H1 (cell line): Measurements from ENCODE around the gene COL5A1. TPM values are rescaled to one million over a fixed set of nuclear protein-coding genes. Genes with fewer than 3 reads are reported as not detected.

Source experiments
- CTCF ChIA-PET: fragments of 300-600 bp; sonication (Branson Sonifier 250); formaldehyde crosslinking; loops from one replicate; lab custom pipeline; 2021; ENCODE audit not compliant: partially characterized antibody; lab: Charles Lee
- POLR2A ChIA-PET: fragments of 300-600 bp; sonication (Branson Sonifier 250); formaldehyde crosslinking; loops from one replicate; lab custom pipeline; 2021; ENCODE audit warnings: inconsistent platforms; ENCODE audit not compliant: partially characterized antibody; lab: Charles Lee
- DNase-seq, 2 experiments: peaks; one replicate each; pipeline versions ENCODE4 v3.0.0 to v3.0.0-alpha.2; 2010 to 2022; ENCODE audit warnings: low spot score in 2 of 2, low read depth in 1 of 2, mixed read lengths in 1 of 2
- FAIRE-seq: peaks from 2 replicates; lab custom pipeline; 2011; peaks lifted over from hg19 to GRCh38; lab: Jason Lieb, UNC
- H2AFZ ChIP-seq: 2 replicates; pipeline ENCODE4 v1.8.1; 2012; ENCODE audit warnings: low read length, inconsistent platforms
- H2AK5ac ChIP-seq: 2 replicates; pipeline ENCODE4 v1.6.1; 2013; ENCODE audit warnings: low read depth, low read length
- H2BK120ac ChIP-seq: replicated peaks from 2 replicates; pipeline ENCODE3; 2013; ENCODE audit warnings: low read depth, low read length, inconsistent platforms
- H2BK12ac ChIP-seq: 2 replicates; pipeline ENCODE4 v1.6.1; 2013; ENCODE audit warnings: low read depth, low read length
- H2BK15ac ChIP-seq: 2 replicates; pipeline ENCODE4 v1.6.1; 2013; ENCODE audit warnings: low read length
- H2BK20ac ChIP-seq: 2 replicates; pipeline ENCODE4 v1.6.1; 2013; ENCODE audit warnings: low read length
- H2BK5ac ChIP-seq: 2 replicates; pipeline ENCODE4 v1.6.1; 2013; ENCODE audit warnings: low read depth, low read length
- H3K14ac ChIP-seq: 2 replicates; pipeline ENCODE4 v1.6.1; 2013; ENCODE audit warnings: inconsistent platforms; ENCODE audit not compliant: insufficient read length
- H3K18ac ChIP-seq: 2 replicates; pipeline ENCODE4 v1.6.1; 2013; ENCODE audit warnings: low read length; ENCODE audit errors: extremely low read depth
- H3K23ac ChIP-seq: 2 replicates; pipeline ENCODE4 v1.6.1; 2013; ENCODE audit warnings: inconsistent platforms; ENCODE audit not compliant: insufficient read length
- H3K23me2 ChIP-seq: 2 replicates; pipeline ENCODE4 v1.6.1; 2013; ENCODE audit warnings: low read depth, low read length
- H3K27ac ChIP-seq: 2 replicates; pipeline ENCODE4 v1.6.1; 2011; ENCODE audit warnings: low read depth, low read length, inconsistent platforms
- H3K27me3 ChIP-seq, 4 experiments: replicated peaks in 1 of 4; 1 replicate in 1 of 4; 2 replicates in 3 of 4; pipeline versions ENCODE4 v1.6.1 to v1.8.1; 2011 to 2013; ENCODE audit warnings: low read length in 3 of 4, mild to moderate bottlenecking in 3 of 4, inconsistent platforms in 2 of 4, mixed read lengths in 2 of 4, moderate library complexity in 1 of 4; ENCODE audit not compliant: control insufficient read depth in 3 of 4, insufficient read depth in 3 of 4; ENCODE audit errors: extremely low read depth in 1 of 4
- H3K36me3 ChIP-seq, 4 experiments: 2 replicates each; pipeline versions ENCODE4 v1.6.1 to v1.8.1; 2011 to 2013; ENCODE audit warnings: mild to moderate bottlenecking in 4 of 4, low read length in 3 of 4, moderate library complexity in 2 of 4, control low read depth in 1 of 4, inconsistent platforms in 1 of 4; ENCODE audit not compliant: insufficient read depth in 4 of 4, control insufficient read depth in 2 of 4
- H3K4ac ChIP-seq: replicated peaks from 2 replicates; pipeline ENCODE3; 2013; ENCODE audit warnings: low read length, low read depth, mixed read lengths, inconsistent platforms; ENCODE audit not compliant: insufficient read length
- H3K4me1 ChIP-seq, 4 experiments: replicated peaks in 1 of 4; 1 replicate in 1 of 4; 2 replicates in 3 of 4; pipeline versions ENCODE4 v1.6.1 to v1.8.1; 2011 to 2013; ENCODE audit warnings: low read length in 3 of 4, inconsistent platforms in 2 of 4, mixed read lengths in 1 of 4; ENCODE audit not compliant: insufficient read depth in 4 of 4, control insufficient read depth in 3 of 4
- H3K4me2 ChIP-seq, 2 experiments: 2 replicates each; pipeline versions ENCODE4 v1.6.1 to v1.8.1; 2011 to 2013; ENCODE audit warnings: low read depth in 2 of 2, low read length in 2 of 2, control low read depth in 1 of 2, inconsistent platforms in 1 of 2, mild to moderate bottlenecking in 1 of 2; ENCODE audit not compliant: insufficient read depth in 1 of 2
- H3K4me3 ChIP-seq, 4 experiments: fragments of 200-600, 300-600 bp in 1 of 4; sonication (generic), shearing (Covaris generic), sonication (Bioruptor Twin) in 1 of 4; 2 replicates each; pipeline versions ENCODE4 v1.5.1 to v1.8.1; 2011 to 2016; ENCODE audit warnings: low read length in 4 of 4, low read depth in 3 of 4, control low read depth in 2 of 4, inconsistent platforms in 2 of 4, mild to moderate bottlenecking in 2 of 4, mixed read lengths in 1 of 4, moderate library complexity in 1 of 4; ENCODE audit not compliant: insufficient read depth in 2 of 4; ENCODE audit errors: extremely low read depth in 1 of 4
- H3K56ac ChIP-seq: replicated peaks from 2 replicates; pipeline ENCODE3; 2013; ENCODE audit warnings: low read depth, mild to moderate bottlenecking, mixed read lengths, low read length, inconsistent platforms; ENCODE audit not compliant: insufficient read length
- H3K79me1 ChIP-seq: 2 replicates; pipeline ENCODE4 v1.6.1; 2013; ENCODE audit warnings: low read depth, low read length, control low read depth
- H3K79me2 ChIP-seq, 2 experiments: 2 replicates each; pipeline versions ENCODE4 v1.6.1 to v1.8.1; 2012 to 2013; ENCODE audit warnings: low read length in 2 of 2, mild to moderate bottlenecking in 2 of 2, inconsistent platforms in 1 of 2; ENCODE audit not compliant: insufficient read depth in 2 of 2, control insufficient read depth in 1 of 2
- H3K9ac ChIP-seq, 4 experiments: replicated peaks in 1 of 4; 1 replicate in 1 of 4; 2 replicates in 3 of 4; pipeline versions ENCODE4 v1.6.1 to v1.8.1; 2011 to 2013; ENCODE audit warnings: low read depth in 3 of 4, low read length in 3 of 4, control low read depth in 2 of 4, mild to moderate bottlenecking in 2 of 4, moderate library complexity in 2 of 4, inconsistent platforms in 1 of 4; ENCODE audit errors: extremely low read depth in 1 of 4
- H3K9me3 ChIP-seq, 2 experiments: 2 replicates each; pipeline versions ENCODE4 v1.6.1 to v1.8.1; 2012 to 2013; ENCODE audit warnings: mild to moderate bottlenecking in 2 of 2, moderate library complexity in 2 of 2, control low read depth in 1 of 2, inconsistent platforms in 1 of 2, low read depth in 1 of 2, low read length in 1 of 2, mixed read lengths in 1 of 2; ENCODE audit not compliant: insufficient read depth in 2 of 2
- H4K20me1 ChIP-seq, 2 experiments: replicated peaks in 1 of 2; 2 replicates each; pipeline versions ENCODE3 to v1.8.1; 2011 to 2013; ENCODE audit warnings: inconsistent platforms in 2 of 2, low read length in 2 of 2, mild to moderate bottlenecking in 1 of 2; ENCODE audit not compliant: insufficient read depth in 2 of 2, control insufficient read depth in 1 of 2
- H4K5ac ChIP-seq: 2 replicates; pipeline ENCODE4 v1.6.1; 2013; ENCODE audit warnings: low read length, low read depth, mixed read lengths, inconsistent platforms; ENCODE audit not compliant: insufficient read length
- H4K8ac ChIP-seq: 2 replicates; pipeline ENCODE4 v1.8.0; 2013; ENCODE audit warnings: mild to moderate bottlenecking, moderate library complexity, low read length, inconsistent platforms; ENCODE audit not compliant: insufficient read depth; ENCODE audit errors: extremely low read depth
- H4K91ac ChIP-seq: replicated peaks from 2 replicates; pipeline ENCODE3; 2013; ENCODE audit warnings: low read length, mixed read lengths, inconsistent platforms; ENCODE audit not compliant: insufficient read length
- CTCF ChIP-seq, 3 experiments: IDR thresholded peaks; 1 replicate in 2 of 3; 2 replicates in 1 of 3; pipeline versions ENCODE4 v1.5.1 to v1.6.1; 2011; ENCODE audit warnings: low read length in 3 of 3, mild to moderate bottlenecking in 3 of 3, inconsistent platforms in 2 of 3, low read depth in 1 of 3, moderate library complexity in 1 of 3; ENCODE audit not compliant: insufficient read depth in 1 of 3; ENCODE audit errors: control extremely low read depth in 1 of 3
- GABPA ChIP-seq: IDR thresholded peaks from 2 replicates; pipeline ENCODE4 v1.6.1; 2011; ENCODE audit warnings: mild to moderate bottlenecking, low read length, moderate library complexity, borderline replicate concordance; ENCODE audit not compliant: insufficient read depth
- JUN ChIP-seq: IDR thresholded peaks from 2 replicates; pipeline ENCODE4 v1.6.1; 2011; ENCODE audit warnings: low read depth, mild to moderate bottlenecking, improper control_type of control experiment, low read length
- NANOG ChIP-seq: IDR thresholded peaks from 2 replicates; pipeline ENCODE4 v1.6.1; 2011; ENCODE audit warnings: low read length, low read depth, mild to moderate bottlenecking, inconsistent platforms; ENCODE audit not compliant: insufficient read depth, poor library complexity, severe bottlenecking
- RAD21 ChIP-seq, 2 experiments: IDR thresholded peaks in 1 of 2; conservative IDR thresholded peaks in 1 of 2; 2 replicates each; pipeline ENCODE4 v1.6.1; 2011; ENCODE audit warnings: low read depth in 2 of 2, low read length in 2 of 2, improper control_type of control experiment in 1 of 2, inconsistent platforms in 1 of 2, mild to moderate bottlenecking in 1 of 2, moderate library complexity in 1 of 2
- WGBS, 2 experiments: shearing (Covaris generic) in 1 of 2; methylation state at CpG; one replicate each; pipeline versions ENCODE4 v1.1.6 to v1.1.7; 2013 to 2015; ENCODE audit warnings: low lambda C conversion rate in 2 of 2, mixed read lengths in 2 of 2, inconsistent platforms in 1 of 2, low coverage in 1 of 2, missing lambda C conversion rate in 1 of 2; ENCODE audit not compliant: insufficient replicate concordance in 2 of 2, insufficient coverage in 1 of 2, insufficient read length in 1 of 2; ENCODE audit errors: extremely low coverage in 1 of 2, missing lambda C conversion rate in 1 of 2; 5-methylcytosine and 5-hydroxymethylcytosine counted together
- polyA plus RNA-seq, 7 experiments: library from polyadenylated mRNA; depleted of rRNA in 3 of 7; stranded (reverse) in 5 of 7; unstranded in 2 of 7; fragments of >200 nt in 5 of 7; fragments of 200-250 nt in 2 of 7; gene quantifications; 1 replicate in 5 of 7; 2 replicates in 1 of 7; 4 replicates in 1 of 7; pipeline versions ENCODE4 v1.2.1 to v1.2.3, GENCODE V29; 2011 to 2013; ENCODE audit warnings: missing spikeins in 2 of 7, mixed read lengths in 2 of 7
- total RNA-seq: library from RNA; stranded (reverse); fragmentation: NEBNext Ultra II Directional; extraction: Animal tissue kit (Norgen Biotek cat#: 25700); gene quantifications from 2 replicates; pipeline ENCODE4 v1.2.1, GENCODE V29; 2021
- TF ChIP-seq, protein P1 (sequence below): IDR thresholded peaks from 2 replicates; pipeline ENCODE4 v1.6.1; 2012; ENCODE audit warnings: inconsistent platforms

COL5A1 gene
- total and polyA plus RNA-seq, 2 of the 8 experiments (the other 6 are each of a cell fraction or from before 2014, with no cell fraction given), result 3.8 to 12.0 TPM

DNA sequence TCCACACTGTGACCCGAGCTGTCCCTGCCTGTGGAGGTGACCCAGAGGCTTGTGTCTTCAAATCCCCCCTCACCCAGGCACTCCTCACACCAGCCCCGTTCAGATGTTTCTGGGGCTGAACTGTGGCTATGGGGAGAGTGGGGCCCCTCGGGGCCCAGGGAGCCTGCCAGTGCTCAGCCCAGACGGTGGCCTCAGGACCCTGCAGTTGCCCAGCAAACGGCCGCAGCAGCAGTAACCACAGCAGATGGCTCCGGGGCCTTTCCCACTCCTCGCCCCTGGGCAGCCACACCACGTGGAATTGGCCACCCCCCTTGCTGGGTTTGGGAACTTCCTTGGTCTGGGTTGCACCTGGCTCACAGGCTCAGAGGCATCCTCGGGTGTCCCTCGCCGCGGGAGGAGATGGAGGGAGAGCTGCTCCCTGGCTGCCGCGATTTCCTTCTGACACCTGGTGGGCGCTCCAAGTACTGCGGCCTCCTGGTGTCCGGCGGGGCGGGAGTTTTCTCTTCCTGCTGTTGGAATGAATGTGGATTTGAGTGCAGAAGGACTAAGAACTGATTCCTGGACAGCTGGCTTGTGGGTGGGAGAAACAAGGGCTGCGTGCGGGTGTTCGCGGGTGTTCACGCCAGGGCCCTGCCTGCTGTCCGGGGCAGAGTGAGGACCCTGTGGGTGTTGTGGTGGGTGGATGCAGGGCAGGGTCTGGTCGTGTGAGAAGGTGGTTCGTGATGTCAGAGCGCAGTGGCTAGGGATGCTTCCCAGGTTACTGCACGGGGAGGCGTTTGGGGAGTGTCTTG is 97.5 kb downstream of the COL5A1 start:
- POLR2A ChIA-PET, result no interaction called here

More for the DNA sequence above, 97.5 kb downstream of the COL5A1 start:
- no peak overlapping the region for H2AK5ac ChIP-seq
- FAIRE-seq (no peak), DNase-seq (peak; percentile 21 to 93)
- no peak overlapping the region; the same call in 1 of the 2 replicates for H4K8ac ChIP-seq
- no peak overlapping the region for H4K5ac ChIP-seq
- 0 out of 2 replicates have a peak overlapping the region, but pooled peaks have one; percentile 29 for H2BK15ac ChIP-seq
- no peaks in the 10 kb centered on the region for H3K9me3 ChIP-seq
- no peak overlapping the region for H2BK12ac ChIP-seq
- H3K79me2 ChIP-seq, result no peaks in the 10 kb centered on the region
- 55% methylated on average over 30 of the region's 31 CpGs; no CpG with 5 or more reads in 1 of the 2 experiments for WGBS, 2 experiments
- H3K23ac ChIP-seq, result no peak overlapping the region
- H3K4me2 ChIP-seq, result no peak overlapping the region
- H2AFZ ChIP-seq, result no peak overlapping the region
- no peaks in the 10 kb centered on the region for H3K79me1 ChIP-seq
- no peak overlapping the region for H3K9ac ChIP-seq
- H3K23me2 ChIP-seq, result peaks cover under 1% of the 10 kb centered on the region; the same call in 1 of the 2 replicates
- peaks cover 0 to under 1% (median 0%) of the 10 kb centered on the region in 4 experiments; a peak in 2 of 8 replicates for H3K36me3 ChIP-seq
- H3K4me3 ChIP-seq, result no peak overlapping the region
- H2BK20ac ChIP-seq, result no peak overlapping the region
- no peak overlapping the region for H3K14ac ChIP-seq
- peaks cover 0 to 7% (median 1%) of the 10 kb centered on the region in 4 experiments; a peak in 3 of 7 replicates for H3K4me1 ChIP-seq
- H3K18ac ChIP-seq, result no peak overlapping the region
- no peak overlapping the region for H4K91ac ChIP-seq
- peaks cover 0 to 4% of the 10 kb centered on the region in 2 experiments for H4K20me1 ChIP-seq
- TF ChIP-seq CTCF (IDR thresholded peaks at IDR 0.05; ENCODE audit: control extremely low read depth in 1 of 3, insufficient read depth in 1 of 3, low read depth in 1 of 3, low read length in 3 of 3) (peak in 2 of 3 experiments; percentile 77 to 89; a peak in 3 of 4 replicates), RAD21 (IDR thresholded peaks at IDR 0.05 in 1 of 2, conservative IDR thresholded peaks at IDR 0.05 in 1 of 2; ENCODE audit: low read depth in 2 of 2, low read length in 2 of 2) (peak; percentile 78 to 83), JUN (no peak), GABPA (peak; percentile 50; the same call in 1 of the 2 replicates), NANOG (no peak)
- TF ChIP-seq, protein P1, sequence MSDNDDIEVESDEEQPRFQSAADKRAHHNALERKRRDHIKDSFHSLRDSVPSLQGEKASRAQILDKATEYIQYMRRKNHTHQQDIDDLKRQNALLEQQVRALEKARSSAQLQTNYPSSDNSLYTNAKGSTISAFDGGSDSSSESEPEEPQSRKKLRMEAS, result 0 out of 2 replicates have a peak, but pooled peaks have one; percentile 15
- TF ChIP-seq, all 59 proteins: peak for 4
- Histone ChIP-seq H2BK120ac (no peak overlapping the region), H3K4ac (no peak overlapping the region), H2BK5ac (no peak overlapping the region), H3K27me3 (no peaks in the 10 kb centered on the region), H3K56ac (no peak overlapping the region), H3K27ac (no peak overlapping the region)
- CTCF ChIA-PET, result interaction anchor here (0.6 to 5.1 kb wide), 36 partner anchors 12 to 716 kb away, joined by 3 to 30 read pairs (median 4); no protein-coding TSS in a partner anchor
